Measurements from ENCODE around the gene DYRK1B.
A peak's percentile ranks its signal among the peaks of the same experiment; 100 is the strongest.

DYRK1B gene

GRCh38 chr19:39824143-39825092, 9.5 kb downstream of the DYRK1B start (continued):
- TF ChIP-seq, protein P1, sequence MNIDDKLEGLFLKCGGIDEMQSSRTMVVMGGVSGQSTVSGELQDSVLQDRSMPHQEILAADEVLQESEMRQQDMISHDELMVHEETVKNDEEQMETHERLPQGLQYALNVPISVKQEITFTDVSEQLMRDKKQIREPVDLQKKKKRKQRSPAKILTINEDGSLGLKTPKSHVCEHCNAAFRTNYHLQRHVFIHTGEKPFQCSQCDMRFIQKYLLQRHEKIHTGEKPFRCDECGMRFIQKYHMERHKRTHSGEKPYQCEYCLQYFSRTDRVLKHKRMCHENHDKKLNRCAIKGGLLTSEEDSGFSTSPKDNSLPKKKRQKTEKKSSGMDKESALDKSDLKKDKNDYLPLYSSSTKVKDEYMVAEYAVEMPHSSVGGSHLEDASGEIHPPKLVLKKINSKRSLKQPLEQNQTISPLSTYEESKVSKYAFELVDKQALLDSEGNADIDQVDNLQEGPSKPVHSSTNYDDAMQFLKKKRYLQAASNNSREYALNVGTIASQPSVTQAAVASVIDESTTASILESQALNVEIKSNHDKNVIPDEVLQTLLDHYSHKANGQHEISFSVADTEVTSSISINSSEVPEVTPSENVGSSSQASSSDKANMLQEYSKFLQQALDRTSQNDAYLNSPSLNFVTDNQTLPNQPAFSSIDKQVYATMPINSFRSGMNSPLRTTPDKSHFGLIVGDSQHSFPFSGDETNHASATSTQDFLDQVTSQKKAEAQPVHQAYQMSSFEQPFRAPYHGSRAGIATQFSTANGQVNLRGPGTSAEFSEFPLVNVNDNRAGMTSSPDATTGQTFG (tag by site-specific recombination; IDR thresholded peaks at IDR 0.05; ENCODE audit: borderline replicate concordance), result no peak
- TF ChIP-seq ZNF585B (tag by site-specific recombination; IDR thresholded peaks at IDR 0.05) (no peak), ZNF548 (tag by site-specific recombination; IDR thresholded peaks at IDR 0.05) (no peak), ZNF23 (tag by site-specific recombination; IDR thresholded peaks at IDR 0.05; ENCODE audit: borderline replicate concordance) (no peak), ZNF521 (tag by site-specific recombination; IDR thresholded peaks at IDR 0.05) (no peak), ZNF248 (tag by site-specific recombination; IDR thresholded peaks at IDR 0.05) (no peak), ZFP69B (tag by site-specific recombination; IDR thresholded peaks at IDR 0.05) (peak; percentile 73), ZBTB7A (tag by site-specific recombination; IDR thresholded peaks at IDR 0.05; ENCODE audit: low read depth) (peak; percentile 86; the same call in 1 of the 2 replicates), ZFP41 (tag by site-specific recombination; IDR thresholded peaks at IDR 0.05; ENCODE audit: borderline replicate concordance) (no peak), ZNF518A (tag by site-specific recombination; conservative IDR thresholded peaks at IDR 0.05; ENCODE audit: low read depth) (0 out of 2 replicates have a peak, but pooled peaks have one; percentile 28), TSHZ1 (tag by site-specific recombination; IDR thresholded peaks at IDR 0.05; ENCODE audit: borderline replicate concordance) (no peak), SCRT1 (tag by site-specific recombination; IDR thresholded peaks at IDR 0.05; ENCODE audit: borderline replicate concordance) (no peak), TRIM28 (IDR thresholded peaks at IDR 0.05; ENCODE audit: borderline replicate concordance, low read length) (peak; percentile 35; the same call in 1 of the 2 replicates), ZSCAN18 (tag by site-specific recombination; IDR thresholded peaks at IDR 0.05) (no peak; the same call in none of the 2 replicates), ZNF114 (tag by site-specific recombination; IDR thresholded peaks at IDR 0.05) (no peak), ZBTB8A (tag by site-specific recombination; IDR thresholded peaks at IDR 0.05) (peak; percentile 55; the same call in 1 of the 2 replicates), KLF10 (tag by site-specific recombination; IDR thresholded peaks at IDR 0.05) (peak; percentile 97), ZNF514 (tag by site-specific recombination; IDR thresholded peaks at IDR 0.05) (no peak), ZNF48 (tag by site-specific recombination; IDR thresholded peaks at IDR 0.05) (no peak), ZNF791 (tag by site-specific recombination; IDR thresholded peaks at IDR 0.05) (no peak)
- TF ChIP-seq, protein P2, sequence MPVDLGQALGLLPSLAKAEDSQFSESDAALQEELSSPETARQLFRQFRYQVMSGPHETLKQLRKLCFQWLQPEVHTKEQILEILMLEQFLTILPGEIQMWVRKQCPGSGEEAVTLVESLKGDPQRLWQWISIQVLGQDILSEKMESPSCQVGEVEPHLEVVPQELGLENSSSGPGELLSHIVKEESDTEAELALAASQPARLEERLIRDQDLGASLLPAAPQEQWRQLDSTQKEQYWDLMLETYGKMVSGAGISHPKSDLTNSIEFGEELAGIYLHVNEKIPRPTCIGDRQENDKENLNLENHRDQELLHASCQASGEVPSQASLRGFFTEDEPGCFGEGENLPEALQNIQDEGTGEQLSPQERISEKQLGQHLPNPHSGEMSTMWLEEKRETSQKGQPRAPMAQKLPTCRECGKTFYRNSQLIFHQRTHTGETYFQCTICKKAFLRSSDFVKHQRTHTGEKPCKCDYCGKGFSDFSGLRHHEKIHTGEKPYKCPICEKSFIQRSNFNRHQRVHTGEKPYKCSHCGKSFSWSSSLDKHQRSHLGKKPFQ (tag by site-specific recombination; IDR thresholded peaks at IDR 0.05), result peak; percentile 55; the same call in 1 of the 2 replicates
- TF ChIP-seq, protein P3, sequence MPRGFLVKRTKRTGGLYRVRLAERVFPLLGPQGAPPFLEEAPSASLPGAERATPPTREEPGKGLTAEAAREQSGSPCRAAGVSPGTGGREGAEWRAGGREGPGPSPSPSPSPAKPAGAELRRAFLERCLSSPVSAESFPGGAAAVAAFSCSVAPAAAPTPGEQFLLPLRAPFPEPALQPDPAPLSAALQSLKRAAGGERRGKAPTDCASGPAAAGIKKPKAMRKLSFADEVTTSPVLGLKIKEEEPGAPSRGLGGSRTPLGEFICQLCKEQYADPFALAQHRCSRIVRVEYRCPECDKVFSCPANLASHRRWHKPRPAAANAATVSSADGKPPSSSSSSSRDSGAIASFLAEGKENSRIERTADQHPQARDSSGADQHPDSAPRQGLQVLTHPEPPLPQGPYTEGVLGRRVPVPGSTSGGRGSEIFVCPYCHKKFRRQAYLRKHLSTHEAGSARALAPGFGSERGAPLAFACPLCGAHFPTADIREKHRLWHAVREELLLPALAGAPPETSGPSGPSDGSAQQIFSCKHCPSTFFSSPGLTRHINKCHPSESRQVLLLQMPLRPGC (tag by site-specific recombination; IDR thresholded peaks at IDR 0.05), result peak; percentile 34; the same call in 1 of the 2 replicates
